ENCODE measurements around the gene CTBP2.
"Not testable (repeated sequence)": the region's sequence is repeated elsewhere in the genome, so short reads cannot be mapped to it uniquely, and the experiment has no call there.

CTBP2 gene

DNA sequence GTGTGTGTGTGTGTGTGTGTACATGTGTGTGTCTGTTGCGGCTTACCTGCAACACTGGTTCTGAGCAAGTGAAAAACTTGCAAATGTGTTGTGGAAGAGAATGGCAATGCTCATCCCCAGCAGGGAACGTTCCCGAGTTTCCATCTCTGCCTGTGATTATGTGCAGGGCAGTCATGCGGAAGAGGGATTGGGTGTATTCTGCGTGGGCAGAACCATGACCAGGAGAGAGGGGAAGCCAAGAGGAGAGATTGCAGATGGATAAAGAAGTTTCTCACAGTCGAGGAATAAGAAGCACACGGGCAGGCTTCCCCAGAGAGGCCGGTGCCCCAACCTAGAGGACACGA is 99.9 kb downstream of the CTBP2 start:
- no peak for DNase-seq

DNA sequence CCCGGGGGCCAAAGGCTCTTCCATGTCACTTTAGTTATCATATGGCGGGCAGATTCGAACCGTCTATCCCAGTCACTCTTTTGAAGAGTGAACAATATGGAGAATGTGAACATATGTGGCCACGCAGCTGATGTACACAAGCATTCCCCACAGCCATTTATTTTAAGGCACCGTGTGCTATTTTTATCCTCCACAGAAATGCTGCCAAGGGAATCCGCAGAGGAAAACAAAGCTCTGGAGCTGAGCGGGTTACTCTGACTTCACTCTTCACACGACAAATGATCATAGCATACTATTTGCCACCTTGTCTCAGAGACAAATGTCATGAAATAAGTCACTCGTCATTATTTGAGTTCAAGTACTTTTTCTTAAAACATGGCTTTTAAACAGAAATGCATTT is 100.3 kb downstream of the CTBP2 start:
- no peak for DNase-seq

DNA sequence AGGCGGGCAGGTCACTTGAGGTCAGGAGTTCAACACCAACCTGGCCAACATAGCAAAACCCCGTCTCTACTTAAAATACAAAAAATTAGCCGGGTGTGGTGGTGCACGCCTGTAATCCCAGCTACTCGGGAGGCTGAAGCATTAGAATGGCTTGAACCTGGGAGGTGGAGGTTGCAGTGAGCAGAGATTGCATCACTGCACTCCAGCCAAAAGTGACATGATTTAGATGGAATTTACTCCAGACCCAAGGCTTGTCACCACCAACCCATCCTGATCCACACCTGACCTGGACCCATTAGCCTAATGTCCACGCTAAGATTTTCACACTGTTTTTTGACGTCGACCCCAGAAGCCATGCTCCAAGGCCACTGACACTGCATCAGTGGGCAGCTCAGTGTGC is 101.0 kb downstream of the CTBP2 start:
- not testable (repeated sequence) for DNase-seq

DNA sequence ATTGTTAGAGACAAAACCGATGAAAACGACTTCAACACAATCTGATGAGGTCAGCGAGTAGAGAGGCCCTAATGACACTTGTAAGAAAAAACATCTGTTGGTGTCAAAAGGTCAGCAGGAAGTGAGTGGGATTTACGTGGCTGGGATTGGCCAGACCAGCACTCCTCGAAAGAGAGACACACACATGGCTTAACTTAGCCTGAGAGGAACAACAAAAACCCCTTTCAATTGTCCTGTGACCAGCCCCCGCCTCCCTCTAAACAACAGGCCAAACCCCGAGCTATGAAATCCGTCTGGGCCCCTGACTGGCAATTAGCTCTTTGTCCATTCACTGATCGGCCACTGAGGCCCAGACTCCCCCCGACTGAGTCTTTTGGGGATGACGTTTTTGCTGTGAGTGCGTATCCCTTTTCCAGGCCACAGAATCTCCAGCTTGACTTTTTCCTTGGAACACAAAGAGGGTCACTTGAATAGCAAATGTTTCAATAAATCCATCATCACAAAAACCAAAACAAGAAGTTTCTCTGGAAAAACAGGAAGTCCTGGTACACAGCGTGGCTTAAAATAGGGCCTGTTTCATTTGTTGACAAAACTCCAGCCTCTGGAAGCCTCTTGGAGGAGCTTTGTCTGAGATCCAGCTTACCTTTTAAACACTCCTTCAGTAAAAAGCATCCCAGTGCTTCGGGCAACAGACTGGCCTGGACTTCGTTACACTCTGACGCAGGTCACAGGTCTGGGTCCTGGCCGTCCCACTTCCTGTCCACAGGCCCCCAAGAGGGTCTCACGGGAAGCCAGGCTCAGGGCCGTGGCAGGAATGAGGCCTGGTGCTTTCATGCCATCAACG is 103.0 kb downstream of the CTBP2 start:
- no peak for DNase-seq

DNA sequence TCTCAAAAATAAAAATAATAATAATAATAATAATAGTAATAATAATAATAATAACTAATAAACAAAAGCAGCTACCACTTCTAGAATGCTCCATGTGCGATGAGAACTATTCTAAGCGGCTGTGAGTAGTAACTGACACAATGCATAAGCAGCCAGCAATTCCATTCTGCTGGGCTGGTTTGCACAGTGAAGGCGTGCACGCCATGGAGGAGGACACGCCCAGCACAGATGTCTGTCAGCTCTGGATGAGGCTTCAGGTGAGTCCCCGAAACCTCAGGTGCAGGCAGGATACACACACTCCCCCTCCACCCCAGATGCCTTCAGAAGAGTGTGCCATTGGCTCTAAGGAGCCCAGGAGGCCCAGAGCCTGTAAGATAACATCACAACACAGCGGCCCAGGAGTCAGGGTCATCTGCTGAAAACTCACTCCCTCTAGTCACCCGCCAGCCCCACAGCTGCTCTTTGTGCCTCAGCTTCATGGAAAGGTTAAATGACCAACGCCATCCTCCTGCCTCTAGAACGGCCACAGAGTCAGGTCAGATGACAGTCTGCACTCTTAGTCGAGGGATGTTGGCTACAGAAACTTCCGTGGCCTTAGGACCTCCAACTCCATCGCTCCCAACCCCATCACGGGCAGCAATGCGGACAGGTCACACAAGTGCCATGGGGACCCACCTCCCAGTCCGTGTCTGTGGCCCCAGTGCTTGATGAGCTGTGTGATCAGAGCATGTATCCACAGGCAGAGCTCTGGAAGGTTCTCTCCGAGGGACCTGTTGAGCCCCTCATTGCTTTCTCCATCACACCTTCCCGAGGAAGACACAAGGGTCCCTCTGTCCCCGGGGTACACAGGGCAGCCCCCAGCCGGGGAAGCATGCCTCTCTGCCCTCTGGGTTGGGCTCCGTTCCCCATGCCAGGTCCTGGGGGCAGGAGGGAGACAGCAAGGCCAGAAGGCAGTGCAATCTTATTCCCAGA is 103.9 kb downstream of the CTBP2 start:
- DNase-seq = no peak

DNA sequence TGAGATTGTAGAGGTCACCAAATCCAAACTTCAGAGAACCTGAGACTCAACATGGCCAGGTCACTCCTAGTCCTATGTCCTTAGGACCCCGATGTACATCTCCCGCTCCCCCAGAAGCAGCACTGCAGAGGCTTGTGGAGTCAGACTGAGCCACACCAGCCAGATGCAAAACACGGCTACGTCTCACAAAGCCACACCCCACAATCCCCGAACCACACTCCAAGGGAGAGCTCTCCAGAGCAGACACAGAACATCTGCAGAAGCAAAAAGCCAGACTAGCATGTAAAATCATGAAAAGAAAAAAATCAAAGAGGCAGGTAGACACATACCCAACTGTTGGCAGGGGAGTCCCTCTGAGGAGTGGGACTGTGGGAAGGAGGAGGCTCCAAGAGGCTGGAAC is 104.9 kb downstream of the CTBP2 start:
- no peak for DNase-seq

DNA sequence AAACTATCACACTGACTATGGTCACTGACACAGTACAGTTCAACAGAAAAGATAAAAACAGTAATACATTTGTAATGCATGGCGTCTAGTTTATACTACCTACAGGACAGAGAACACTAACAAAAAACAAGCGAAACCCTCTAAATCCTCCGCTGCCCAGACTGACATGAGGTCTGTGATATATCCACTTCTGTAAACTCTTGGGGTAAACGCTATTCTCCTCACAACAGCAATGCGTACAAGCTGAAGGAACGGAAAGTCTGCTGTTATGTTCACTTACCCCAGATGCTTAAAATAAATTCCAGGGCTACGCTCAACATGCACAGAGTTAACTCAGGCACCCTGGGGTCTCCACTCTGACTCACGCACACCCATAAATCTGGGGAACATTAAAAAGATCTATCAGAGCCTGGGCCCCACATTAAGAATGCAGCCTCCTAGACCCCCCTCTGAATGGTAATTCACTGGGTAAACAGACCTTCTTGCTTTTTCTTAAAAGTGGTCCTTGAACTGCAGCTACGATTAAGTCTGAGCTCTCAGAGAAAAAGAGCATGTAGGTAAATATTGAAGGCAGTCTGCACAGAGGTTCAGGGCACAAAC is 105.6 kb downstream of the CTBP2 start:
- DNase-seq = no peak

DNA sequence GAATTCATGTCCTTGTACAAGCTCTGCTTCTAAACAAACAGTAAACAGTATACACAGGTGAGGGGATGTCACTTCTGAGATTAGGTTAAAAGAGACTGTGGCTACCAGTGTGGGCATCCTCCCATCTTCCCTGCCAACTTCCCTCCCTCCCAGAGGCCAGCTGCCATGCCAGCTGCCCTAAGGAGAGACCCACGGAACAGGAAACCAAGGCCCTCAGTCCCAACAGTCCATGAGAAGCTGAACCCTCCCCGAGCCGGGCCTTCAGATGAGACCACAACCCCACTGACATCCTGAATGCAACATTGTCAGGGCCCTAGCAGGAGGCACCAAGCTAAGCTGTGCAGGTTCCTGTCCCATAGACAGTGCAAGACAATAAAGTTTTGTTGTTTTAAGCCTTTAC is 106.1 kb downstream of the CTBP2 start:
- no peak for DNase-seq

DNA sequence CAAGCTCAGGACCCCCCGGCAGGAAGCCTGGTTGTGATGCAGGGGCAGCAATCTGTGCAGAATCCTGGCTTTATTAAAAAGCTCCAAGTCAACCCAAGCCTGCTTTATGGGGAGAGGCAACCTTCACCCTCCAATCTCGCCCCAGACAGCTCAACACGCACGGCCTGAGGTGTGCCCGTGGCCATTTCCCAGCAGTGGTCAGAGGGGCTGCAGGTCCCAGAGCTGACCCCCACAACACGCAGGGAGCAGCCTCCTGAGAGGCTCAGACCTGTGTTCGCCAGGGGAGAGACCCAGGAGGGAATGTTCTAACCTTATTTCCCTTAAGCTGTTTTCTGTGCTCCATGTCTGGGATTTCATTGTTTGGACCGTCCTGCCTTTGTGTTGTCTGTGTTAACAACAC is 108.2 kb downstream of the CTBP2 start:
- no peak for DNase-seq

DNA sequence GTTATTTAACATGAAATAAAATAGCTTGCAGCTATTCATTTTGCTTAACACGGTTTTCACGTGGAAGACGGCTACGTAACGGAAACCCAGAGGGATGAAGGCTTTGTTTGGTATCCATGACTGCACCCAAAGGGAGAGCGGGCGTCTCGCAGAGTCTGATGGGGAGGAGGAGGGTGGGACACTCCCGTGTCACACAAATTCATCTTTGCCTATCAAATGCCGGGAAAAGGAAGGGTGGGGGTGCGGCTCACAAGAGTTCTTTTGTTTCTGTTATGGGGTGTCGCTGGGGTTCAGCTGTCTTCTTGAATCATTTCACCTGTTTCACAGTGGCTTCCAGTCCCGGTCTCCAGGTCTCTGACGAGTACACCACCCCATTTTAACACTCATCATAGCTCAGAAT is 110.0 kb downstream of the CTBP2 start:
- DNase-seq = no peak

DNA sequence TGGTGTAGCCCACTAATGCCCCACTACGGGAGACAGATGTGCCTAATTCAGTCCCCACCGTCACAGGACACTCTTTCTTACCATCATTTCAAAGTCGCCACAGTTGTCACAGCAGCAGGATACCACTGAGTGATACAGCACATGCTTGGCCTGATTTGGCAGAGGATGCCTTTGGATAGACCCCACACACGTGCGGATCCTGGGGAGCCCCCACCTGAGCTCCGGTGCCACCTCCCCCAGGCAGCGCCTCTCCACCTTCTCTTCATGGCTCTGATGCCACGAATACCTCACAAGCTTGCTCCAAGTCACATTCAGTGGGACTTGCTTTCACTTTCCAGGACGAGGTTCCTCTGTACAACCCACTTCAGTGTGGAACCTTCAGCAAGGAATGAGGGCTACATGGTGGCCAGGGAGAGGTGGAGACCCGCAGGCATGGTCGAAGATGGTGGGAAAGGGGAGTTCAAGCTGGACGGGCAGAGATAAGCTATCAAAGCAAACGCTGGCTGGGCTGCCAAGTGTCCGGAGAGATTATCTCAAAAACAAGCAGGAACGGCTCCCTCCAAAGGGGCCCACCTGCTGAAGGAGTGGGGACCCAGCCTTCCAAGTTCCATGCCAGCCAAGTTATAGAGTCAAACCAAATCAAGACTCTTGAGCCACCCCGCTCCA is 111.0 kb downstream of the CTBP2 start:
- DNase-seq = no peak

DNA sequence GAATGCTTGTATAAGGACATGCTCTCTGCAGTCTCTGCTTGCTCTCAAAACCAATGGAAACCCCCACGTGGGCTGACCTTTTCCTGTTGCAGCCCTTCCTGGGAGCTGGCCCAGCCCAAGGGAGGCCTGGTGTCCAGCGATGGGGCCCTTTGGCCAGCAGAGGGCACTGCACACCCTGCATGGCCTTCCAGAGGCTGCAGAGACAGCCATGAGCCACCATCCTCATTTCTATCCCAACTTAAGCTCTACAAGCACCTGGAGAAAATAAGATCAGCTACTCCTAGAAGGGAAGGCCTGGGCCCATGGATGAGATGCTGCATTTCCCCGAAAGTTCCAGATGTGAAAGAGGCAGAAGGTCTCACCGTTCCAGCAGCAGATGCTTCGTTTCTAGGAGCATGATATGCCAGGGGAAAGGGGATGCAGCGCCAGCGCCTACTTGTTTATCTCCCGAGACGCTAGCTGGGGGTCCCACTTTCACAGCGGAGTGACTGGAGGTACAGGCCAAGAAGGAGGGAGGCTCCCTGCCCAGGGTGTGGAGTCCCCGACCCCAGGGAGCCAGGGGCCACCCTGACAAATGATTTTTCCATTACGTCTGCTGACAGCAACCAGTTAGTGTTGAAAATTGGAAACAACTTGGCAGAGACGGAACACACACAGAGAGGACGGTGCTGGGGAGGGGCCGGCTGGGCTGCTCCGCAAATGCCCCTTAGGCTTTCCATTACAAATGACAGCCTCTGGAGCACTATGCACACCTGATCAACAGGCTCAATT is 112.1 kb downstream of the CTBP2 start:
- peak; percentile 8 for DNase-seq

DNA sequence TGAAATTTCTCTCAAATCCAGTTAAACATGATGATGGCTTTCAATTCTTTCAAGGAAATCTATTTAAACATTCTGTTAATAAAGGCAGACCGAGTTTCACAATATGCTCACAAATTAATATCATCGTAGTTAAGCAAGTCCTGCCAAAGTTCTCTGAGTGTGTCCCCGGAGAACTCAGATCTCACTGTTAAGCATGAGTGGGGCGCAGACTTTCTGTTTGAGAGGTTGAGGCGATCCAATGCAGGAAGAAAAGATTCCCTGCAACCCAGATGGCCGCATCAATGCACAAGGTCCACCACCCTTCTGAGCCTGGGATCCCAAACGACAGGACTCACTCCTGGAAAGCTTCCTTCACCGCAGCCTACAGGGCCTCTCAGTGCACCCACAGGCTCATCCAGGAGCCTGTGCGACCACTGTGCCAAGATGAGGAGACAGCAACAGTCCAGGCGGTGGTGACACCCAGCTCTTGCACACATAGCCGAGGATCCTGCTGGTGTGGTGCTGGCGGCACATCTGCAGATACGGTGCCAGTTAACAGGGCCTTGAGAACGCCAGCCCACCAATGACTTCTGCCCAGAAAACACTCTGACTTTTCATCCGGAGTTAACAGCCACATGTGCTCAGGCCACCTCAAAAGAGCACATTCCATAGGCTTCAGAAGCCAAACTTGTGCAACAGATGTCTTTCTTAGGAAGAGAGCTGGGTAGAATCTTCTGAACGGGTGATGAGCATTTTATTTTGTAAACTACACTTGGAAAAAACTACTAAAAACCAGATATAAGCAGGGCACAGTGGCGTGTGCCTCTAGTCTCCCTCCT is 116.3 kb downstream of the CTBP2 start:
- DNase-seq = no peak

DNA sequence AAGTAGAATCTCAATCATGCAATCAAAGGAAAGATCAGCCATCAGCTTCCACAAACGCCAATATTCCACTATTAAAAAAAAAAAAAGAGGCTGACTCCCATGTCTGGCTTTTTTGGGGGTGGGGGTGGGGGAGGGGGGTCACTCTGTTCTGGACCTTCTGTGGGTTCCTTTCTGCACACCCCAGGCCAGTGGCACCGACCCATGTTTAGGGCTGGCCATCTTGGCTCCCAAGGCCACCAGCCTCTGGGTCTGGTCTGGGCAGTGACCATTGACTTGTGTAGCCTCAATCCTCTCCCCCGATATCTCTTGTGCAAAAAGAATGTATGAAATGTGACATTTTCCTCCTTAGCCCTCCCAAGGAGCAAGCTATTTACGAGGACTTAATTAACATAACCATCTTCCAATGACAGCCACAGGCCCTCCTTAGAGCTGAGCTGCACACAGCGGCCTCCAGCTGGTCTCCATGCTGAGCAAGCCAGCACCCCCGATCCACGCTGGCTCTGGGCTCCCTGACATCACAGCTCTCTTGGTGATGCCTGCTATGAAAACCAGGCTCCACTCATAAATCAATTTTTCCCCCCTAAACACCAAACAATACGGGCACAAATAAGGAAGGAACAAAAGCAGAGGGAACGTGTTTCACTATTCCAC is 118.4 kb downstream of the CTBP2 start:
- DNase-seq = no peak

DNA sequence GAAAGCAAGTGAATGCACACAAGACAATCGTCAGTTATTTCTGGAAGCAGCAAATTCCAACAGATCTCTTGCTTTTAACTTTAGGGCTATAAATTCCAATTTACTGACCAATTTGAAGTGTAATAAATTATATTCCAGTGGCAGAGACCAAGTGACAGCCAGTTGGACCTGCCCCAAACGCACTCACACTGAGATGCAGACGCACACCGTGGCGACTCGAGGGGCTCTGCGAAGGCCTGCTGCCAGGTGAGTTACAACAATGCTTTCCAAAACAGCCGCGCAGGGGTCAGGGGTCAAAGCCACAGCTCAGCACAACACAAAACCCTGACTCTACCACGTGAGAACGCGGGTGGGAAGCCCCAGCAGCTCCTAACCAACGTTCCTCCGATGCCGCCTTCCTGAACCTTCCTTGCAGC is 121.0 kb downstream of the CTBP2 start:
- DNase-seq = no peak

DNA sequence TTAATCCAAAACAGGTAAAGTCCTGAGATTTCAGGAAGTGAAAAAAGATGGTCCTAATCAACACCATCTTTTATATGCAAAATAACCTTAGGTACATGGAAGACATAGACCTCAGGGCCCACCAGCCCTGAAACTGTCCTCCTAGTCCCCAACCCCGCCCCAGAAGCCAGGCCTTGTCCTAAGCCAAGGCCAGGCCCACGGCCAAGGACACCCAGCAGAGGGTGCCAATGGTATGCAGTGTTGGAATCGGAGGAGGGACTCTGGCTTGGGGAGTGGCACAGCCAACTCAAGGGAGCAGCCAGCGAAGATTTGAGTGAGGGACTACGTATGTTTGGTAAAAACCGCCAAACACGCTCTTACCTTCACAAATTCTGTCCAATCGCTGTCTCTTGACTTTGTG is 121.7 kb downstream of the CTBP2 start:
- no peak for DNase-seq

DNA sequence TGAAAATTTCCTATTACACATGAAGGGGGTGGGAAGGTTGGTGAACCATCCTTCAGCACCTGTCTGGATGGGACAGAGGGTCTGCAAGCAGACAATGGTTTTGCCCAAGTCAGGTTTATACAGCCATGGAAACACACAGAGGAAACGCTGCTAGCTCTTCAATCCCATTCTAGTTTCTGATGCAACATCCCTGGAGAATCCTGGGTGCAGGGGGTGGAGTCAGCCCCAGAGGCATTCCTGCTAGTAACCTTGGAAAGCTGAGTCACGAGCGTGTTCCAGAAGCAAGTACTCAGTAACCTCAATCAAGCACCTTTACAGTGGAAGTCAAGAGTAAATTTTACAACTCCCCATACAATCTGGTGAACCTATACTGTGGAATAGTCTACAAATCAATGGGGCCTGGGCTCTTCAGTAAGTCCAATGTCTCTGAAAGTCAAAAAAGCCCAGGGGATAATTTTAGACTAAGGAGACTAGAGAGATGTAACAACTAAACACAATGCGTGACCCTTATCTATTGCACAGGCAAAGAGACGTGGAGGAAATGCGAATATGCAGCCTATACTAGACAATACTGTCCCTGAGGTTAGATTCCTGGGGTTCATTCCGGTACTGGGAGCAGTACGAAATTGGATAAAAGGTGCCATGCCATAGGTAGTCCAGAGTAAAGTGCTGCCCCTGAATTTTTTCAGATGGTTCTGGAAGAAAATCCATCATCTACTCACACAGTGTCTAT is 123.1 kb downstream of the CTBP2 start:
- no peak for DNase-seq

DNA sequence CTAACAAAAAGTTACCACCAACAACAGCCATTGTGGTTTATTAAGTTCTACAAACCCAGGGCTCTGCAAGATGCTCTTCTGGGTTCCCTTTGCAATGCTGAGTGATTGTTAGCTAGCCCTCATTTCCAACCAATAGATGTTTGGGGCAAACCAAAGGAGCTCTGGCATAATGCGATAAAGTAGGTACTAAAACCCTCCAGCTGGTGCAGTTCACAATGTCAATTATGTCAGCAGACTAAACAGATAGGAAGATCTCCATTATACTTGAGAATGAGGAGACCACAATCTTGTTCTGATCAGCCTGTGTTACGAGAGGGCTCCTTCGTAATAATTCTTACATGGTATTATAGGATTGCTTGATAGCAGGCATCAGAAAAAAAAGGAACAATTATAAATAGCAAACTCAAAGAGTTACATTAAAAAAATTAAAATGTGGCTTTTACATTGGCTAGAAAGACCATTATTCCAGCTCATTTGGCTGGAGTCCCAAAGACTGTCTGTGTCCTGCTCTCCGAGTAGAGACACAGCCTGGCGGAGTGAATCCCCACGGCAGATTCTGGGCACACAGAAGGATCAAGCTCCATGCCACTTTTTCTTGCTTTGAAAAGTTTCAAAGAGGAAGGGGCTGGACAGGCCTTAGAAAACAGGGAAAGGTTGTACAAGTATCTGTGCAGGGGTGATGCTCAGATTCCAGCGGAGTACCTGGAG is 124.6 kb downstream of the CTBP2 start:
- no peak for DNase-seq

DNA sequence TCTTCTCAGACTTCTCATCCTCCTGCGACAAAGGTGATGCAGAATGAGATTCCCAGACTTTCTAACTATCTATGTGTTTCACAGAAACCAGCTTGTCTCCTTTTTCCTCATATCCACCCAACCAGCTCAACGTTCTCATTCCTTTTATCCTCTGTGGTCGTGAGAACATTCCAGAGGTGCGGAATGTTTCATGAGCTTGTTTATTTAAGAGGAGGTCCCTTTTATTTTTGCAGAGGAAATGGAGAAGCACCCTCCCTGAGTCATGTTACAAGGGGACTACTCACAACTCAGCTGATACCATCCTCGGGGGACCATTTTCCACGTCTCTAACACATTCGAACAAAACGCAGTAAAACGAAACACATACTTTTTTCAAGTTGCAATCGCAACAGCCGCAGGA is 125.2 kb downstream of the CTBP2 start:
- DNase-seq = no peak

Measured in KG1 (cell line).